HUES6 (cell line): ENCODE results near the gene TRHDE.

ENCODE experiments used
- H3K27ac ChIP-seq: 2 replicates; pipeline ENCODE4 v1.7.0; 2013; ENCODE audit warnings: low read depth, mild to moderate bottlenecking, low read length, inconsistent platforms
- H3K27me3 ChIP-seq: 2 replicates; pipeline ENCODE4 v1.6.1; 2013; ENCODE audit warnings: low read length; ENCODE audit not compliant: control insufficient read depth, insufficient read depth
- H3K36me3 ChIP-seq: 2 replicates; pipeline ENCODE4 v1.6.1; 2013; ENCODE audit warnings: low read length; ENCODE audit not compliant: control insufficient read depth, insufficient read depth
- H3K4me1 ChIP-seq: 2 replicates; pipeline ENCODE4 v1.6.1; 2013; ENCODE audit warnings: low read length; ENCODE audit not compliant: control insufficient read depth, insufficient read depth
- H3K4me3 ChIP-seq: 2 replicates; pipeline ENCODE4 v1.5.1; 2013; ENCODE audit warnings: low read depth, low read length
- H3K9ac ChIP-seq: one replicate; pipeline ENCODE4 v1.6.1; 2013; ENCODE audit warnings: mild to moderate bottlenecking, low read length
- H3K9me3 ChIP-seq: 2 replicates; pipeline ENCODE4 v1.6.1; 2013; ENCODE audit warnings: low read depth, low read length; ENCODE audit not compliant: control insufficient read depth, insufficient read depth

The TRHDE gene

GRCh38 chr12:72359416-72359815 is 87.2 kb downstream of the TRHDE start:
- Histone ChIP-seq H3K36me3 (no peaks in the 10 kb centered on the region), H3K4me1 (no peaks in the 10 kb centered on the region), H3K4me3 (no peak overlapping the region)

GRCh38 chr12:72365151-72365550 is 93.0 kb downstream of the TRHDE start:
- Histone ChIP-seq H3K9ac (no peak overlapping the region), H3K9me3 (no peaks in the 10 kb centered on the region), H3K27me3 (no peaks in the 10 kb centered on the region), H3K36me3 (no peaks in the 10 kb centered on the region), H3K4me1 (no peaks in the 10 kb centered on the region), H3K27ac (no peak overlapping the region), H3K4me3 (no peak overlapping the region)

More at GRCh38 chr12:72359416-72359815, 87.2 kb downstream of the TRHDE start:
- Histone ChIP-seq H3K27ac (no peak overlapping the region), H3K9ac (no peak overlapping the region), H3K27me3 (no peaks in the 10 kb centered on the region), H3K9me3 (no peaks in the 10 kb centered on the region)

GRCh38 chr12:72366255-72366654 is 94.1 kb downstream of the TRHDE start:
- Histone ChIP-seq H3K4me1 (no peaks in the 10 kb centered on the region), H3K9ac (no peak overlapping the region), H3K9me3 (no peaks in the 10 kb centered on the region), H3K4me3 (no peak overlapping the region), H3K36me3 (no peaks in the 10 kb centered on the region), H3K27ac (no peak overlapping the region), H3K27me3 (no peaks in the 10 kb centered on the region)

GRCh38 chr12:72368298-72368697 is 96.1 kb downstream of the TRHDE start:
- Histone ChIP-seq H3K9ac (no peak overlapping the region), H3K27ac (no peak overlapping the region), H3K27me3 (no peaks in the 10 kb centered on the region), H3K4me3 (no peak overlapping the region), H3K9me3 (no peaks in the 10 kb centered on the region), H3K36me3 (no peaks in the 10 kb centered on the region), H3K4me1 (no peaks in the 10 kb centered on the region)

GRCh38 chr12:72368719-72369422 is 96.7 kb downstream of the TRHDE start:
- H3K9ac ChIP-seq = no peak overlapping the region
- no peak overlapping the region for H3K27ac ChIP-seq
- H3K36me3 ChIP-seq = no peaks in the 10 kb centered on the region
- no peaks in the 10 kb centered on the region for H3K4me1 ChIP-seq
- no peak overlapping the region for H3K4me3 ChIP-seq
- H3K27me3 ChIP-seq = no peaks in the 10 kb centered on the region
- no peaks in the 10 kb centered on the region for H3K9me3 ChIP-seq

- no peak overlapping the region for H3K9ac ChIP-seq
- H3K27me3 ChIP-seq = no peaks in the 10 kb centered on the region
- no peaks in the 10 kb centered on the region for H3K4me1 ChIP-seq
- no peaks in the 10 kb centered on the region for H3K9me3 ChIP-seq
- no peaks in the 10 kb centered on the region for H3K36me3 ChIP-seq
- H3K4me3 ChIP-seq = no peak overlapping the region
- no peak overlapping the region for H3K27ac ChIP-seq
Observed at GRCh38 chr12:72369423-72369959, 97.3 kb downstream of the TRHDE start.

DNA sequence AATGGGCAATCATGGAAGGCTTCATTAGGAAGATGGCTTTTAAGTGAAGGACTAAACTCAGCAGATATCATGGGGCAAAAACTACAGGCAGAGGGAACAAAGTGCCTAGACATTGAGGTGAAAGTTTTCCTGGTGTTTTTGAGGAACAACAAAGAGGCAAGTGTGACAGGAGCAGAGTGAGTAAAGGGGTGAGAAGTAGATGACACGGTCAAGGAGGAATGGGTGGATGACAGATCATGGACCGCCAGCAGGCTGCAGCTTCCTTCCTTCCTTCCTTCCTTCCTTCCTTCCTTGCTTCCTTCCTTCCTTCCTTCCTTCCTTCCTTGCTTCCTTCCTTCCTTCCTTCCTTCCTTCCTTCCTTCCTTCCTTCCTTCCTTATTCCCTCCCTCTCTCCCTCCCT is 108.3 kb downstream of the TRHDE start:
- Histone ChIP-seq H3K9ac (no peak overlapping the region), H3K36me3 (no peaks in the 10 kb centered on the region), H3K4me3 (no peak overlapping the region), H3K9me3 (no peaks in the 10 kb centered on the region), H3K4me1 (no peaks in the 10 kb centered on the region), H3K27me3 (no peaks in the 10 kb centered on the region), H3K27ac (no peak overlapping the region)

DNA sequence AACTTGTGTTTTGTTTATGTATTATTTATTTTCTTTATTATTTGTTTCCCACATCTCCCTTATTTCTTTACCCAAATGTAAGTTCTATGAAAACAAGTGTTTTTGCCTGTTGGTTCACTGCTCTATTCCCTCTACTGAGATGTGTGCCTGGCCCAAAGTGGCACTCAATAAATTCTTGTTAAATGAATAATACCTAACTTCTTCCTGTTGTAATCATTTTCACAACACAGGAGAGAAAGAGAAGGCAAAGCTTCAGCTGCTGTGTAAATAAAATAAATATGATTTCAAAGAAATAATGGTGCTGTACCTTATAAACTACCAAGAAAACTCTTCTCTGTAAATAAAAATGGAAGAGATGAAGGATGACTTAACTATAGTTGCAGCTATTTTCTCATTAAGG is 116.2 kb downstream of the TRHDE start:
- Histone ChIP-seq H3K27ac (no peak overlapping the region), H3K36me3 (no peaks in the 10 kb centered on the region), H3K4me1 (no peaks in the 10 kb centered on the region), H3K27me3 (no peaks in the 10 kb centered on the region), H3K9me3 (no peaks in the 10 kb centered on the region), H3K9ac (no peak overlapping the region), H3K4me3 (no peak overlapping the region)

- Histone ChIP-seq H3K36me3 (no peaks in the 10 kb centered on the region), H3K4me3 (no peak overlapping the region), H3K9me3 (no peaks in the 10 kb centered on the region), H3K27me3 (no peaks in the 10 kb centered on the region), H3K27ac (no peak overlapping the region), H3K9ac (no peak overlapping the region), H3K4me1 (no peaks in the 10 kb centered on the region)
Observed at GRCh38 chr12:72390146-72390545, 118.0 kb downstream of the TRHDE start.

DNA sequence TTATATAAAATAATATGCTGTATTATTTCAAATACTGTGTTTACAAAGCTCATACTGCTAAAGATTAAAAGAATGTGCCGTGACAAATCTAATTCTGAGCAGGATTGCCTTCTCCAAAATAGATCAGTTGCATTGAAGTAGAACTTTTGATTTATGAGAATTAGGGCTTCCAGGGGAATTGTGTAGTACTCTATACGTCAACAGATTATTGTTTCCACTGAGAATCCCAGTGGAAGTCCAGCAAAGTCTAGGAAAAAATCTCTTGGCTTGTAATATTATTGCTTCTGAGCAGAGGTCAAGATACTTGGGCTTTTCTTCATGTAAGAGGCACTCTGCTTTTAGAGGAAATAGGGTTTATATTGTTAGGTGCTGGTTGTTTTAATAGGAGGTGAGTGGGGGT is 133.9 kb downstream of the TRHDE start:
- H3K4me3 ChIP-seq = no peak overlapping the region
- no peaks in the 10 kb centered on the region for H3K36me3 ChIP-seq
- H3K9me3 ChIP-seq = 0 out of 2 replicates have a peak, but pooled peaks cover 2% of the 10 kb centered on the region
- H3K9ac ChIP-seq = no peak overlapping the region
- H3K4me1 ChIP-seq = no peaks in the 10 kb centered on the region
- H3K27me3 ChIP-seq = no peaks in the 10 kb centered on the region
- no peak overlapping the region for H3K27ac ChIP-seq

DNA sequence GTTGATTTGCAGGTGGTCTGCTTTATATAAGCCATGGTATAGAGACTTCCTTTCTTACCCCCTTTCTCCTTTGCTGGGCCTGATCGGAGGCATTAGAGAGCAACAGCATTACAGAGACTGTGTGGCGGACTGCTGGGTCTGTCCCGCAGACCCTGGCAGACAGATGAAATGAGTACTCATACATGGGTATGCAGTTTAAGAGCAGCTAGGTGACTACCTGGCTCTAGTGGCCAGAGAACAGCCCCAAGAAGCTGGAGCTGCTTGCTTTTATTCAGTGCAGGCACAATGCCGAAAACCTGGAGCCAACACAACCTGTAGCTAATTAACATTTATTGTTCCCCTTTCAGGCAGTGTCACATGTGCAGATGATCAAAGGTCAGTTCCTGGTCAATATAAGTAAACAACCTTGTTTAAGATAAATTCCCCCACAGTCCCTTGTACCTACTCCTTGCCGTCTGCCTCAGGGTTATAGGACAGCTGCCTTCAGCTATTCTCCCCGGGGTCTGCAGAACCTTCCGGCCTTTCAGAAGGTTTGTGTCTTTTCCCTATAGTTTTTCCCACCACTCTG is 160.0 kb downstream of the TRHDE start:
- Histone ChIP-seq H3K9me3 (peaks cover 2% of the 10 kb centered on the region), H3K9ac (no peak overlapping the region), H3K4me3 (no peak overlapping the region), H3K4me1 (no peaks in the 10 kb centered on the region), H3K27ac (no peak overlapping the region), H3K27me3 (no peaks in the 10 kb centered on the region), H3K36me3 (no peaks in the 10 kb centered on the region)
